ENCODE results near the gene SH3TC1.
A peak's percentile ranks its signal among the peaks of the same experiment; 100 is the strongest.

The SH3TC1 gene

DNA sequence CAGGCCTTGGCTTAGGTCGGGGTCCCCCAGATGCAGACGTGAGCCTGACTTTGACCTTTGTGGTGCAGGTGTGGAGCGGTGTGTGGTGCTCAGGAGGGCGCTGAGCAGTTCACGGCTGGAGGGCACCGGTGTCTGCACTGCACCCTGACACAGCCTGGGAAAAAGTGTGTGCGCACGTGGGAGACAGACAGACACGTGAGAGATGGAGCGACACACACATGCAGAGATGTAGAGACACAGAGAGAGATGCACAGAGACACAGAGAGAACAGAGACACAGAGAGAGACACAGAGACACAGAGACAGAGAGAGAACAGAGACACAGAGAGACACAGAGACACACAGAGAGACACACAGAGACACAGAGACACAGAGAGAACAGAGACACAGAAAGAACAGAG lies 64.3 kb downstream of the SH3TC1 start:
- no peak overlapping the region for H3K27ac ChIP-seq
- no peak for TF ChIP-seq ZFX (IDR thresholded peaks at IDR 0.05)
- TF ChIP-seq CTCF (conservative IDR thresholded peaks at IDR 0.05), result no peak

DNA sequence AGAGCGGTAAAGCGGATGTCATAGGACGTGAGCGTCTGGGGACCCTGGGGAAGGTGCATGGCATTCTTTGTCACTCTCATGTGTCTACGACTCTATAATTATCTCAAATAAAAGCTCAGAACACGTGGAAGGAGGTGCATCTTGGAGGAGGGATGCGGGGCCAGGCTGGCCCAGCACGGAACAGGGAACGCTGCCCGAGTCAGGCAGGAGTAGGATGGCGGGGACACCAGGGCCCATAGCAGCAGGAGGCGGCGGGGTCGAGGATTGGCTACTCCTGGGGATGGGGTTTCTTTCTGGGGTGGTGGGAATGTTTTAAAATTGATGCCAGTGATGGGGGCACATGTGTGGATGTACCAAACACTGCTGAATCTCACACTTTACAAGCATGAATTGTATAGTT lies 65.0 kb downstream of the SH3TC1 start:
- H3K27ac ChIP-seq, result no peak overlapping the region
- TF ChIP-seq ZFX (IDR thresholded peaks at IDR 0.05) (no peak), CTCF (conservative IDR thresholded peaks at IDR 0.05) (no peak)

DNA sequence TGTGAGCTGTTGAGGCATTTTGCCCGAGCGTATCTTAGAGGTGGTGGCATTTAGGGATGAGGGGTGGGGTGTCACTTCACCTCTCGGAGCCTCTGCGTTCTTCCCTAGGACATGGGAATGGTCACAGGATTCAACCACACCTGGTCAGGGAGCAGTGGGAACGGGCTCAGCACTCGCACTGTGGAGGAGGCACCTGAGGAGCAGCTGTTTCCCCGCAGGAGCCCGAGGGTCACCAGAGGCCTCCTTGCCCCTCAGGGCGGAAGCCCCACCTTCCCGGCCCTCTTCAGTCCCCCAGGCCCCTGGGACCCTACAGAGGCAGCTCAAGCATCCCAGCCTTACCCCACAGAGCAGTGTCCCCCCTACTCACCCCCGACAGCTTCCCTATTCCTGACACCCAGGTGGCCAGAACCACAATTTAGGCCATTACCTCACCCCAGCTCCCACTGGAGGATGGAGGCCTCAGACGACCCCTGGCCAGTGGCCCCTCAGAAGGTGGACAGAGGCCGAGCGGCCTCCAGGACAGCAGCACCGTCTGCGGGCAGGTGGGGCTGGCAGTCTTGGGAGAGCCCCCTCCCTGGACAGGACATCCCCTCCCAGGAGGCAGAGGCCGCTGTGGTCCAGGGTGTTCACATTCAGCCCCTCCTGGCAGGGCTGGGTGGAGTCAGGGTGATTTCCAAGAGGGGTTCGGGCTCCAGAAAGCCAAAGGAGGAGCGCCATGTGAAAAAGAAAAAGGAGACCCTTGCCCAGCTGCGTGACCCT lies 66.3 kb downstream of the SH3TC1 start:
- TF ChIP-seq CTCF (conservative IDR thresholded peaks at IDR 0.05) (no peak), ZFX (IDR thresholded peaks at IDR 0.05) (no peak)
- H3K27ac ChIP-seq, result no peak overlapping the region

GRCh38 chr4:8266088-8266487 lies 67.0 kb downstream of the SH3TC1 start:
- TF ChIP-seq ZFX (IDR thresholded peaks at IDR 0.05) (no peak), CTCF (conservative IDR thresholded peaks at IDR 0.05) (no peak)
- H3K27ac ChIP-seq, result no peak overlapping the region

DNA sequence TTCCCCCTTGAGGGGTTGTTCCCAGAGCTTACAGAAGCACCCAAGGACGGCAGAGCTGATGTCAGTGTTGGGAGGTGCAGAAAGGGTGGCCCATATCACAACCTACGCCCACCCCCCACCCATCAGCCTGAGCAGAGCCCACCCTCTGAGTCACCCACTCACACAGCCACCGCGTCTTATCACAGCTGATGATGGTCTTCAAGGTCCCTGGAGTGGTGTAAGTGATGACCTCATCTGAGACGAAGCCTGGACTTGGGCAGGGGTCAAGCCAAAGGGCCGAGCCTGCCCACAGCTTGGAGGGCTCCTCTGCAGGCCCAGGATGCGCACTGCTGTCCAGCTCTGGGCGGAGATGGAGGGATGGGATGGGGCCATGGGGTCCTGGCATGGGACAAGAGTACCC lies 67.4 kb downstream of the SH3TC1 start:
- no peak overlapping the region for H3K27ac ChIP-seq
- TF ChIP-seq ZFX (IDR thresholded peaks at IDR 0.05) (no peak), CTCF (conservative IDR thresholded peaks at IDR 0.05) (no peak)

DNA sequence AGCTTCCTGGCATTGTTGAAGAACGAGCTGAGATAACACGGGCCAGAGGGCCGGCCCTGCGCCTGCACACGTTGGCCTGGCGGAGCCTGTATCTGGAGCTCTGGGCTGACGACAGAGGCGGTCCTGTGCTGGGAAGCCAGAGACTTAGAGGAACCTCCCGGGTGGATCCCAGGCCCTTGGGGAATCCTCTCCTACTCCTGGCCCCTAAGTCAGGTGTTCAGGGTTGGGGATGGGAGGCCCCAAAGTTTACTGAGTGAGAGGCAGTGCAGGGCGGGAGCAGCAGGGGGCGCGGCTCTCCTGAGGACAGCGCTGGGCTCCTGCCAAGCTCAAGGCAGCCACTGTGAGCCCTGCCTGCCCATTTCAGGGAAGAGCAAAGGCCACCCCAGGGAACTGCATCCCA lies 68.0 kb downstream of the SH3TC1 start:
- no peak overlapping the region for H3K27ac ChIP-seq
- peak; percentile 82 for TF ChIP-seq CTCF (conservative IDR thresholded peaks at IDR 0.05)
- TF ChIP-seq ZFX (IDR thresholded peaks at IDR 0.05), result no peak

DNA sequence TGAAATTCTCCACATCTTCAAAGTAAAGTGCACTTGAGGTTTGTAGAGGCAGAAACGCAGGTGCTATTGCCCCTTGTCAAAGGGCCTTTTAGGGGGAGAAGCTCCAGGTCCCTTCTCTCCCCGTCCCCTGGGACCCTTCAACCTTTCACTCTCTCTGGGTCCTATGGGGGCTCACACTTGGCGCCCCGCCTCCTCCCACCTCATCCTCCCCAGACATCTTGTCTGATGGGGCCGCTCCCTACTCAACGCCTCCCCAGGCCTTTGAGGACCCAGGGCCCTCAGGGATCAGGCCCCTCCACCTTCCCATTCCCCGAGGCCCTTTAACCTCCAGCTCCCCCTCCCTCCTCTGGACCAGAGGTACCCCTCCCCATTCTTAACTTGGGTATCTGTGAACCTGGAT lies 69.1 kb downstream of the SH3TC1 start:
- no peak for TF ChIP-seq ZFX (IDR thresholded peaks at IDR 0.05)
- no peak for TF ChIP-seq CTCF (conservative IDR thresholded peaks at IDR 0.05)

More for the DNA sequence above, 69.1 kb downstream of the SH3TC1 start:
- H3K27ac ChIP-seq, result no peak overlapping the region

All from C4-2B (cell line).